ENCODE measurements around the gene TCF12.
A peak's percentile ranks its signal among the peaks of the same experiment; 100 is the strongest.

The TCF12 gene

GRCh38 chr15:57183614-57184344 is 265.3 kb downstream of the TCF12 start:
- no peak for DNase-seq

DNA sequence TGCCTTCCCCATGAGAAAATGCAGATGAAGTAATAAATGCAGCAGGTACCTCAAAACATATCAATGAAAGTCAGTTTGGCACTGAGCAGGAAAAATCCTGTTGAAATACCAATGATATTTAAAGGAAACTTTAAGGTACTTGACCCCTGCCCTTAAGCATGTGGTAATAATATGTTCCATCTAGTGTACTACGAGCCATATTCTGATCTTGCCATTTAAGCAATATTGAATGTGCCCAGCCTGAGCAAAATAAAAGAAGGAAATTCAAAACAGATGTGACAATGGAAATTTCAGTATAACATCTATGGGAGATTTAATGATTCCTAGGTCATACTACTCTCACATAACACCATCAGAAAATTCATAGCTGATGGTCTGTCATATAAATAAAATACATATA is 266.1 kb downstream of the TCF12 start:
- no peak for DNase-seq

GRCh38 chr15:57185507-57186074 is 267.1 kb downstream of the TCF12 start:
- DNase-seq: no peak

DNA sequence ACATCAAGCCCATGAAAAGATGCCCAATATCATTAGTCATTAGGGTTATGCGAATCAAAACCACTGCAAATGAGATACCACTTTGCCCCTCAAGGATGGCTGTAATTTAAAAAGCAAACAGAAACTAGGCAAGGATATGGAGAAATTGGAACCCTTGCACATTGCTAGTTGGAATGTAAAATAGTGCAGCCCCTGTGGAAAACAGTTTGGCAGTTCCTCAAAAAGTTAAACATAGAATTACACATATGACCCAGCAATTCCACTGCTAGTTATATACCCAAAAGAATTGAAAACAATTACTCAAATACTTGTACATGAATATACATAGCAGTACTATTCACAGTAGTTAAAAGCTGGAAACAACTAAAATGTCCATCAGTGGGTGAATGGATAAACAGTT is 271.0 kb downstream of the TCF12 start:
- DNase-seq: no peak

- DNase-seq: no peak
Measured at GRCh38 chr15:57190208-57190607, 271.8 kb downstream of the TCF12 start.

GRCh38 chr15:57193161-57193560 is 274.7 kb downstream of the TCF12 start:
- no peak for DNase-seq

DNA sequence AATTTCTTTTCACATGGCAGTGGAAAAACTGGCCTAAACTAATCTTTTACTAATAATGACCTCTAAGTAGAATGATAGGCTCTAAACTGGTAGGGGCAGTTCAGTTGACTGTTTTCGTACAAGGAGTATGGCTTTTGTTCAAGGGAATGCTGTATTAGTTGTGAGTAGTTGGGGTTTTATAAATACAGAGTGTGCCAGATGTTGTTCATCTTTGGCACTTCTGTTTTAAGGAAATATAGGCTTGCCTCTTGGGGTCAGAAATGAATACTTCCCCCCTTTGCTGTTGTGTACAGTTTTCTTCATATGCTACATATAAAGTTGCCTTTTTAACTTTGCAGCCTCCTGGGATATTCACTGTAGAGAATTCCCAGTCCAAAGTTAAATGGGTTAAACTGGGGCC is 276.9 kb downstream of the TCF12 start:
- DNase-seq: no peak

DNA sequence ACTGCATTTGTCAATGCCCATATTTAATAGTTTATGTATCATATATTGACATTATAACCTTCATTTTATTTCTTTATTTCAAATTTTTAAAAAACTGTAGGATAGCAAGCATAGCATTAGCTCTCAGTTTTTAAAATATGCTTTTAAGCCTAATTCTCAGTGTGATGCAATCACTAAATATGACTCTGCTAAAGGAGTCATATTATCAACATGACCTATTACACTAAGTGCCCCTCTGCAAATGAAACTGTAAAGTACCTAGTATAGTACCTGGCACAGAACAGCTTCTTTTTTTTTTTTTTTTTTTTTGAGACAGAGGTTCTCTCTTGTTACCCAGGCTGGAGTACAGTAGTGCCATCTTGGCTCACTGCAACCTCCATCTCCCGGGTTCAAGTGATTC is 278.4 kb downstream of the TCF12 start:
- DNase-seq: no peak

- DNase-seq: no peak
Measured at GRCh38 chr15:57198131-57198530, 279.7 kb downstream of the TCF12 start.

DNA sequence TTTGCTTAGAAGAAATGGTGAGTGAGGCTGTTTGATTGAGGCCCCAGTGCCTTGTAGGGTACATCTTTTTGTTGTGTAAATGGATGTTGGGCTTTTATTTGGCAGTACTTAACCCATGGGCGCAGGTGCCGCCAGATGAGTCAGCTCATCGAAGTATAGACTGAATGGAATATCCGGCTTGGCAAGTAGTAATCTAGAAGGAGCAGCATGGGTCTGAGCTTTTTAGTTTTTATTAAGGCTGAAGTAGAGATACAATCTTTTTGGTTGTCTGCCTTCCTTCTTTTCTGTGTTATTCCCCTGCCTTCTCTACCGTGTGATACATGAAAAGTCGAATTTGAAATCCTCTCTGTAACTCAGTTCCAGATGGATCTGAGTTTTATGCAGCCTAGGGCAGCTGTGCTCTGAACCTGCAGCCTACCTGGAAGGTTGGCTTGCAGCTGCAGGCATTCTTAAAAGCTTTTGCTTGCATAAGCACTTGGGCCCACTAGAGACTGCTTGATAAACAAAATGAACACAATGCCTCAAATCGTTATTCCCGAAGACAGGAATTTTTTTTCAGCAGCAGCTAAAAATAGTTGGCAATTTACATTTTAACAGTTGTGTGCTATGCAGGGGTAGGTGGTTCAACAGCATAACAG is 280.3 kb downstream of the TCF12 start:
- no peak for DNase-seq

DNA sequence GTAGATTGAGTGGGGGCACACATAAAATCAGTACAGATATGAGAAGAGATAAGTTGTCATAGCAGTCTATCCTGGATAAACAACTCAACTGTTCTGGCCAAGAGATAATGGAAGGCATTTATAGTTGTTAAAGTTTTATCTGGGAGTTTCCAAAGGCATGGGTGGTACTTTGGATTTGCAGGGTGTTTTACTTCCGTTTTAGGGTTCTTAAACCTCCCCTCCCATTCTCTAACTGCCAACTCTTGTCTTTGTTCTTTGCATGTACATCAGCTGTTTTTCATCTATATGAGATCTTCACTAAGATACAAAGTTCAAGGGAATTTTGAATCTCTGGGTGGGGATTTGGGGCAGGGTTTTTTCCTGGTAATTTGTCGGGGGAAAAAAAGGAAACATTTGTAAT is 283.1 kb downstream of the TCF12 start:
- DNase-seq: no peak

- DNase-seq: no peak
Measured at GRCh38 chr15:57203906-57204305, 285.5 kb downstream of the TCF12 start.

GRCh38 chr15:57205027-57205855 is 286.8 kb downstream of the TCF12 start:
- DNase-seq: no peak

- no peak for DNase-seq
Measured at GRCh38 chr15:57205996-57206395, 287.6 kb downstream of the TCF12 start.

GRCh38 chr15:57213862-57214261 is 295.4 kb downstream of the TCF12 start:
- peak in 3 of 4 experiments; percentile 8 to 49 (median 43) for DNase-seq

GRCh38 chr15:57215326-57215725 is 296.9 kb downstream of the TCF12 start:
- no peak for DNase-seq

DNA sequence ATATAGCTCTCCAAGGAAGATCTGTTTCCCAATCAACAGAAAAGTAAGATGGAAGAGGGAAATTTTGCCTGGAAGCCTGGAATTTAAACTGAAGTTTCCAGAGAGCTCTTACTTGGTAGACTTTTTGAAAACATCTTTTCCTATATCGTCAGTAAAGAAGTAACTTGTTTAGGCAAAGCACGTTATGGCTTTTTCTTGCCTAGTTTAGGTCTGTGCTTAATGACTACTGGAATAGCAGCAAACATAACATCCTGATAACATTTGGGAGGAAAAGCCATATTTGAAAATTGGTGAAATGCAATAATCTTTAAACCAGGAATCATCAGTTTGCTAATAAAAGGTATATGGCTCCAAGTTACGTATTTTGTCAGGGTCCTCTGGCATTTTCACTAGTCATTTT is 297.4 kb downstream of the TCF12 start:
- DNase-seq: no peak

GRCh38 chr15:57216288-57216687 is 297.8 kb downstream of the TCF12 start:
- peak; percentile 7 to 39 (median 18) for DNase-seq

- DNase-seq: peak in 3 of 4 experiments; percentile 5 to 29 (median 8)
Measured at GRCh38 chr15:57217778-57218598, 299.5 kb downstream of the TCF12 start.

DNA sequence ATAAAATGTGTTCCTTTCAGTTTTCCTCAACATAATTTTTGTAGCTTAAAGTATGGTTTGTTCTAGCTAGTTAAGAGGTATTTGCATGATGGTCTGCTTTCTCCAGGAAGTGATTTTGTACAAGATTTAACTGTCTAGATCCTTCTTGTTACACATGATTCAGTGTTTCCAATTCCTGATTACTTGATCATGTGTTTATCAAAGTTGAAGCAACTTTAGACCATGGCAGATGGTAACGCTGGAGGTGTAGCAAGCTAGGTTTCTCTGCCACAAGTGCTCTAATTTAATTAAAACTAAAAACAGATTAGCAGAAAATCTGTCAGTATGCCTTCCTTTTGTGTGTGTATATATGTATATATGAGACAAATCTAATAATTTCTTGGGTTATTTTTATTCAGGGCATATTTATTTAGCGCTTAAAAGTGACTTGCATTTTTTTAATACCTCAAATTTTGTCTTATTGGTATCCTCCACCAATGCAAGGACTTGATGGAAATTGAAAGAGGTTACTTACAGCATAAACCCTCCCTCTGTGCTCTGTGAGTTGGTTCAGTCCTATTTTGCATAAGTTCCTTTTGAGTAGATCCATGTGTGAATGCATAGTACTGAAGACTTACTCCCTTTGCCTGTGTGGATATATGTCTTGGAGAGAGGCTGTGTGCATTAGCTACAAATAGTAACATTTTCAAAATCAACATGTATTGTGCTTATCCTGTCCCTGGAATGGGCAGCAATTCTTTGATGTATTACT is 300.6 kb downstream of the TCF12 start:
- peak in 3 of 4 experiments; percentile 7 to 34 (median 31) for DNase-seq

GRCh38 chr15:57220205-57220604 is 301.8 kb downstream of the TCF12 start:
- DNase-seq: peak in 1 of 4 experiments; percentile 21

Measured in suppressor macrophage (primary cell).